ENCODE data around the gene MLN. TPM values are rescaled to one million over a fixed set of nuclear protein-coding genes. Genes with fewer than 3 reads are reported as not detected.

Gene MLN
- total RNA-seq, 1 donor: not detected

GRCh38 chr6:33761581-33761921 lies 42.3 kb downstream of the MLN start:
- no peak for DNase-seq (ENCODE audit: low read depth)
- no peak overlapping the region for H3K4me3 ChIP-seq (ENCODE audit: low read depth, low read length)
- no peak for TF ChIP-seq CTCF (IDR thresholded peaks at IDR 0.05; ENCODE audit: insufficient read depth, low read length)

GRCh38 chr6:33759887-33760629 lies 43.7 kb downstream of the MLN start:
- no peak for DNase-seq (ENCODE audit: low read depth)
- no peak for TF ChIP-seq CTCF (IDR thresholded peaks at IDR 0.05; ENCODE audit: insufficient read depth, low read length)

DNA sequence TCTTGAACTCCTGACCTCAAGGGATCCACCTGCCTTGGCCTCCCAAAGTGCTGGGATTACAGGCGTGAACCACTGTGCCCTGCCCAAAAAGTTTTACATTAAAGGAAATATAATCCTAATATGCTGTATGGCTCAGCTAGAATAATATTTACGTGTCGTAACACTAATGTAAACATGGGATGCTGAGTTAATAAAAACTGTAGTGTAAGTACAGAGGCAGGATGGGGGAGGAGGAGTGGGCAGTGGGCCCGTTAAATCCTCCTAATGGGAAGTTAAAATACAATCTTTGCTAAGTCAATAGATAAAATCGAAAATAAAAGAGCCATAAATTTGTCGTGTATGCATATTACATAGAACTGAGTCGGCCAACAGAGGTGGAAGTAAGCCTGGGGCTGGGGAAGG lies 45.0 kb downstream of the MLN start:
- DNase-seq (ENCODE audit: low read depth): no peak
- H3K4me3 ChIP-seq (ENCODE audit: low read depth, low read length): no peak overlapping the region
- TF ChIP-seq CTCF (IDR thresholded peaks at IDR 0.05; ENCODE audit: insufficient read depth, low read length): no peak

More at GRCh38 chr6:33759887-33760629, 43.7 kb downstream of the MLN start:
- H3K4me3 ChIP-seq (ENCODE audit: low read depth, low read length): no peak overlapping the region

DNA sequence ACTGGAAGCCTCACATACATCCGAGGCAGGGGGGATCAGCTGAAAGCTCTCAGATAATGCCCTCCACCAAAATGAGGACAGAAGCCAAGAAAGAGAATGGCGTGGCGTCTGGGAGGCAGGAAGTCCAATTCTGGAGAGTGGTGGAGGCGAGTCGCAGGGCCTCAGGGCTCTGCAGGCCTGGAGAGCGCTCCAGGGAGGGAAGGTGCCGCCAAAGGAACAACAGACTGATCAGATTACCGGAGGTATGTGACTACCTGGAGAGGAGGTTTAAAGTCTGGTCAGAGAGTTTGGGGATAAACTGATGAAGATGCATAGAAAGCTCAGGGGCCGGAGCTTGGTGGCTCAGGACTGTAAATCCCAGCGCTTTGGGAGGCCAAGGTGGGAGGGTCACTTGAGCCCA lies 45.9 kb downstream of the MLN start:
- no peak overlapping the region for H3K4me3 ChIP-seq (ENCODE audit: low read depth, low read length)
- TF ChIP-seq CTCF (IDR thresholded peaks at IDR 0.05; ENCODE audit: insufficient read depth, low read length): no peak
- no peak for DNase-seq (ENCODE audit: low read depth)

- no peak for DNase-seq (ENCODE audit: low read depth)
- no peak overlapping the region for H3K4me3 ChIP-seq (ENCODE audit: low read depth, low read length)
- TF ChIP-seq CTCF (IDR thresholded peaks at IDR 0.05; ENCODE audit: insufficient read depth, low read length): no peak
Observed at GRCh38 chr6:33757113-33757512, 46.7 kb downstream of the MLN start.

DNA sequence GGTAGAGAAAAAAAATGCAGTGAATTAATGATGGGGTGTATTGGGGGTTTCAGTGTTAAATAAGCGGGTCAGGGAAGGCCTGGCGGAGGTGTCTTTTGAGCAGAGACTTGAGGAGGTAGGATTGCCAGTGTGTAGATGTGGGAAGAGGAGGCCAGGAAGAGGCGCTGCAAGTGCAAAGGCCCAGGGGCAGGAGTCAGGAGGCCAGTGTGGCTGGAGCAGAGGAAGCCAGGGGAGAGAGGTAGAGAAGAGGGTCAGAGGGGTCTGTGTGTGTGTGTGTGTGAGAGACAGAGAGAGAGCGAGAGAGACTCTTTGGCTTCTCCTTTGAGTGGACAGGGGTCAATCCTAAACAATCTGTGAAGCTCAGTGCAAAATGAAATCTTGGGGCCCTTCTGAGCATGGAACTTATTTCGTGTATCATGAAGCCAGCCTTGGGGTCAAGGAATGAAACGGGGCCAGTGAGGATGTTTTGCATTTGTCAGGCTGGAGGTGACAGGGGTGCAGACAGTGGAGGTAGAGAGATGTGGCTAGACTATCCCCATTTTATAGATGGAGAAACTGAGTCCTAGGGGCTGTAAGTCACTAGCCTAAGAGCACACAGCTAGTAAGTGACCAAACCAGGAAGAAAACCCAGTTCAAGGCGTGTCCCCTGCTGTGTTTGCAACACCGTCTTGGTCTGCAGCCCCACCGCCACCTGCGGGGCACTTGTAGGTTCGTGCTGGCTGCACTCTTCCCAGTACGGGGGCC lies 47.4 kb downstream of the MLN start:
- TF ChIP-seq CTCF (IDR thresholded peaks at IDR 0.05; ENCODE audit: insufficient read depth, low read length): no peak
- DNase-seq (ENCODE audit: low read depth): no peak
- H3K4me3 ChIP-seq (ENCODE audit: low read depth, low read length): no peak overlapping the region
